ENCODE measurements around the gene TTC34.

The TTC34 gene

DNA sequence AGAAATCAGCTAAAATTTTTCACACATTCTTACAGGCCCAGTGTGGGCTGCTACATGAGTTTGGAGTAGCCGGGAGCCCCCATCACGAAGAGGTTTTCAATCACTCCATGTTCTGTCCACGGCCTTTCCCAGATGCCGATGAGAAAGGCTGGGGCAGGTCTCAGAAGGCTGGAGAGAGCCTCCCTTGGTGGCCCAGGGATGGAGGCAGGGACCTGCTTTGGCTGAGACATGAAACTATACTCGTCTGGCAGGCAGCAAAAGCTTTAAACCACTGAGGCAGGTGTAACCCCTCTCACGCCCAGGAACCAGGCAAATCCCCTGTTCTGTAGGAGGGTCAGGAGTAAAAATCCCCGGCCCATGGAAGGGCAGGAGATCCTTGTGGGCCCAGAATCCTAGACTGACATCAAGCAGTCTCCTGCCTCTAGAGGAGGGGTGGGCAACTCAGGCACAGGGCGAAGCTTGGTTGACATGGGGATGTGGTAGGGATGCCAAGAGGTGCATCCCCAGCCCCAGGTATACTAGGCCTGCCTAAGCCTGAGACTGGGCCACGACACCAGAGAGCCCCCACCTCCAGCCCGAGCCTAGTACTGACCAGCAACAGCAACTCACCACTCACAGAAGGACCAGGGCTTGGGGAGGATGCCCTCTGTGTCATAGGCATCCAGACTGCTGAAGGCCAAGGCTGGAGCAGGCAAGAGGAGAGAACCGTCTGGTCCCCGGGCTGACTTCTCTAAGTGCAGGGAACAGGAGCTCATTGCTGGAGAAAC lies 177.7 kb downstream of the TTC34 start:
- DNase-seq, result no peak

DNA sequence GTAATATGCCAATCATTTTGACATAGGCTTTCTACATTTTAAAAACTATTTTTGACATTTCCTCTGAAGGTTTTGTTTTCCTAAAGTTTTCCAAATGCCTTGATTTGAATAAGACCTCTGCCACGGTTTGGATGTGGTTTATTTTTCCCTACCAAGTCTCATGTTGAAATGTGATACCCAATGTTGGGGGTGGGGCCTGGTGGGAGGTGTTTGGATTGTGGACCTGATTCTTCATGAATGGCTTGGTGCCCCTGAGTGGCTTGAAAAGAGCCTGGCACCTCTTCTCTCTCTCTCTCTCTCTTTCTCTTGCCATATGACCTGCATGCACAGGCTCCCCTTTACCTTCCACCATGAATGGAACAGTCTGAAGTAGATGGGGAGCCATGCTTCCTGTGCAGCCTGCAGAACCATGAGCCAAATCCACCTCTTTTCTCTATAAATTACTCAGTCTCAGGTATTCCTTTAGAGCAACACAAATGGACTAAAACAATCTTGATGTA lies 183.5 kb downstream of the TTC34 start:
- DNase-seq, result no peak

DNA sequence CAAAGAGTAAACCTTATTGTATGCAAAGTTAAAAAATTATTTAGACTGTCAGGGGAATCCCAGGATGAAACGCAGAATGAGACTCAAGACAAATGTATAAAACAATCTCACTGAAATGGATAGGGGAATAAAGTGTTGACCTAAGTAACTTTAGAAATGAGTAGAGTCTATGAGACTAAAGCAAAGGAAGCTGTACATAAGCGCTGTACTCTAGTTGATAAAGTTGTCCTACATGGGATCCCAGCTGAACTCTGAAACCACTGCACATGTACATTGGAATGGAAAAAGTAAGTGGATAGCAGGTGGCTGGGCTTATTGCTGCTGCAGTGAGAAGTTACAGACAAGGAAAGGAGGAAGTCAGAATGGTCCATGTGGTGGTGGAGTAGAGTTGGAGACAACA lies 187.3 kb downstream of the TTC34 start:
- DNase-seq, result no peak

- no peak for DNase-seq
These were observed 188.7 kb downstream of the TTC34 start for GRCh38 chr1:2612591-2613365.

DNA sequence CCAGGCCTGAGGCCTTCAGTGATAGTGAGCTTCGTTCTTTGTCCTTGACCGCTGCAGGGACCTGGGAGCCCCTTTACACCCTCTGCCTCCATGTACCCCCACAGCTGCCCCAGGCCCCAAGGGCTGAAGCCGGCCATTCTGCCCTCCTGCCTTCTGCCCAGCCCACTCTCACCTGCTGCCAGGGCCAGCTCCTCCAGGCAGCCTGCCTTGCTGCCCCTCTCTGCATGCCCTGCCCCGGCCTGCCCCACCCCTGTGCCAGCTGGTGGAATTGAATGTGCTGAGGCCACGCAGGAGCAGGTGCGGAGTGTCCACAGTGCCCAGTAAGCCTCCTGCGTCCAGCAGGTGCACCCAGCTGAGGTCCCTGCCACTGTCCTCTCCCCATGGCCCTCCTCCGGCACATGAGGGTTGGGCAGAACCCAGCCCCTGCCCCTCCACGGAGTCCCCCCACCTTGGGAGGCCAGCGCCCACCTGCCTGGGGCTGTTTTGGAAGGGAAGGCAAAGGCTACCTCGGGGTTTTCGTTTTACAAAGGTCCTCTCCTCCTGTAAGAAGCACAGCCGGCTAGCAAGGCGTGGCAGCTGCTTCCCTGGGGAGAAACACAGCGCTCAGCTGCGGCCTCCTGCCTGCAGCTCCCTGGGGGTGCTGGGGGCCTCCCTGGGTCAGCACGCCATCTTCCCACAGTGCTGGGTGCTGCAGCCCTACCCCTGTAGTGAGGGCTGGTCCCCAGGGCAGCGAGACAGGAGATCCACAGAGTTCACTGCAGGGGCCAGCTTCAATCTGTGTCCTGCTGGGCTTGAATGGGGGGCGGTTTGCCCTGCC lies 189.7 kb downstream of the TTC34 start:
- no peak for DNase-seq

- peak; percentile 52 to 60 for DNase-seq
These were observed 190.4 kb downstream of the TTC34 start for GRCh38 chr1:2611031-2611501.

GRCh38 chr1:2610036-2610959 lies 191.2 kb downstream of the TTC34 start:
- no peak for DNase-seq

DNA sequence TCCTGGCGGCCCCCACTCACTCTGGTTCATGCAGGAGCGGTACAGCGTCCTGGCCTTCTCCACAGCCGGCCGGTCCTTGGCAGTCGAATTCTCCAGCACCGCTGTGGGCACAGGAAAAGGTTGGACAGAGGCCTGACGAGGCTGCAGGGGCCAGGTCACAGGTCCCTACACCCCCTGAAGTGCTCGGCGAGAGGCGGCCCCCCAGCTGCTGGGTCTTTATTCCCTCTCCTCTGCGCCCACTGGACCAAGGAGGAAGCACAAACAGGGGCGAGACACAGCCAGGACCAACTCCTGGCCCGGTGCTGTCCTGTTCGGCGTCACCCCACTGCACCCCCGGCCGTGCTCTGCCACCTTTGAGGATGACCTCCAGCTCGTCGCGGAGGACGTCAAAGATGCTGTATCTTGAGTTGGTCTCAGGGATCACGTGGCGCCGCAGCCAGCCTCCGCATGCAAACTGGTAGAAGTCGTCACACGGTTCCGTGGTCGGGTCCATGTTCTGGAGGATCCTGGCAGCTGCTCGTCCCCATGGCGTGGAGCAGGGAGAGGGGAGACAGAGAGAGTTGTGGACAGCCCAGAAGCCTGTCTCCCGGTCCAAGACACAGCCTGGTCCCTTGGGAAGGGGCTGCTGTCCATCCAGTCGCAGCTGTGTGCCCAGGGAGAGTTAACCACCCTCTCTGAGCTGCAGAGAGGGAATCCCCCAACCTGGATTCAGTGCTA lies 192.0 kb downstream of the TTC34 start:
- no peak for DNase-seq

GRCh38 chr1:2607641-2608091 lies 193.8 kb downstream of the TTC34 start:
- no peak for DNase-seq

DNA sequence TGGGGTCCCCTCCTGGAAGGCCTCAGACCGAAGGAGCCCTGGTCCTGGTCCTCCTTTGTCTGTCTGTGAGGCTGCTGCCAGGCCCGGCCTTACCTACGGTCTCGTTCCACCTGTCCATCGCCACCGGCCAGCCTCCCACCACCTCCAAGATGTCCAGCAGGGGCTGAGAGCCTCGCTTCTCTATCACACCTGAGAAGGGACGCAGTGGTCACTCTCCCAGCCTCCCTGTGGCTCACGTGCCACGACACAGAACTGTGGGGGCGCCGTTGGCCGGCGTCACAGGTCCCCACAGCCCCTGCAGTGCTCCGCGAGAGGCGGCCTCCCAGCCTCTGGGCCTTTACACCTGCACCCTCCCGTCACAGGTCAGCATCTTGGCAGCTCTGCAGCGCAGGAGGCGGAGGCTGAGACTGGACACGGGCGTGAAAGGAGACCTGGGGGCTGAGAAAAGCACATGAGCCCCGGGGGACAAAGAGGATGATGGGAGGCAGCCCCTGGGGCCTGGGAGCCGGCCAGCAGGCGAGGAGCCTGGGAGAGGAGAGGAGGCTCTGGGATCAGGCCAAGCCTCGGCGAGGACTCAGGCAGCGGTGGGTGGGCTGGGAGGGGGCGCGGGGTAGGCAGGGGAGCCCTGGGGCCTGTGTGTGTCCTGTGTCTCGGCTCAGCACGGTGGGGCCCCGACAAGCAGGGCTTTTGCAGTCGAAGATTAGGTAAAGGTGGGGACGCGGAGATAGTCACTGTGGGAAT lies 194.4 kb downstream of the TTC34 start:
- no peak for DNase-seq

- DNase-seq, result no peak
These were observed 195.1 kb downstream of the TTC34 start for GRCh38 chr1:2606396-2606880.

DNA sequence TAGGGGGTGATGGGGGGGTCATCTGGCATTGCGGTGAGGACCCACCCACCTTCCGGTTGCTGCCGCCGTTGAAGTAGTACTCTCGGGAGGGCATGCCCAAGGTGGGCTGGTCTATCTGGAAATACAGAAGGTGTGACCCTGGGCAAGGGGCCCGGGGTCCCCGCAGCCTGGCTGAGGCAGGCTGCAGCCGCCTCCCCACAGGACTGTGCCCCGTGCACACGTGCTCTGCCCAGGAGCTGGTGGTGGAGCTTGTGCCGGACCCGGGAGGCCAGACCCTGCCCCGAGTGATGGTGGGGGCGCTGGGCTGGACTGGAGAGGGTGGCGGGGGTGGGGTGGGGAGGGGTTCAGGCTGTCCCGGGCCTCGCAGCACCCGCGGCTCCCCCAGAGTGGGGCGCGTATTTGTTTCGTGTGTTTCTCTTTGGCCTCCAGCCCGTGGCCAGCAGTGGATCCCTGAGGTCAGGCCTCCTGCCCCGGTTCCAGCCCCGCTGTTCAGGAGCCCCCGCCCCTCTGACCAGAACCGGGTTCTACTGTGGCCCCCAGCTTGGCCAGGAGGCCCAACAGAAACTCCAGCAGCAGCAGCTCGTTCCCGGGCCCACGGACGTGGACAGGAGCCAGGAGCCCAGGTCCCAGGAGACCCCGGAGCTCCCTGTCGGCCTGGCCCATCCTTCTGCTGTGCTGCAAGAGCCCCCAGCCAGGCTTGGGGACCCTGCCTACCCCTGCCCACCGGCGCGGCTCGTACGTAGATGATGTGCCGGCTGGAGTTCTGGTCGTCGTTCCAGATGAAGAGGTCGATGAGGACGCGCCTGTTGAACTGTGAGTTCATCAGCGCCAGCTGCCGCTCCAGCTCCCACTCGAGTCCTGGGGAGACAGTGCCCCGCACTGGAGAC lies 195.7 kb downstream of the TTC34 start:
- peak in 1 of 2 experiments; percentile 5 for DNase-seq

GRCh38 chr1:2604844-2605508 lies 196.5 kb downstream of the TTC34 start:
- DNase-seq, result peak in 1 of 2 experiments; percentile 15

DNA sequence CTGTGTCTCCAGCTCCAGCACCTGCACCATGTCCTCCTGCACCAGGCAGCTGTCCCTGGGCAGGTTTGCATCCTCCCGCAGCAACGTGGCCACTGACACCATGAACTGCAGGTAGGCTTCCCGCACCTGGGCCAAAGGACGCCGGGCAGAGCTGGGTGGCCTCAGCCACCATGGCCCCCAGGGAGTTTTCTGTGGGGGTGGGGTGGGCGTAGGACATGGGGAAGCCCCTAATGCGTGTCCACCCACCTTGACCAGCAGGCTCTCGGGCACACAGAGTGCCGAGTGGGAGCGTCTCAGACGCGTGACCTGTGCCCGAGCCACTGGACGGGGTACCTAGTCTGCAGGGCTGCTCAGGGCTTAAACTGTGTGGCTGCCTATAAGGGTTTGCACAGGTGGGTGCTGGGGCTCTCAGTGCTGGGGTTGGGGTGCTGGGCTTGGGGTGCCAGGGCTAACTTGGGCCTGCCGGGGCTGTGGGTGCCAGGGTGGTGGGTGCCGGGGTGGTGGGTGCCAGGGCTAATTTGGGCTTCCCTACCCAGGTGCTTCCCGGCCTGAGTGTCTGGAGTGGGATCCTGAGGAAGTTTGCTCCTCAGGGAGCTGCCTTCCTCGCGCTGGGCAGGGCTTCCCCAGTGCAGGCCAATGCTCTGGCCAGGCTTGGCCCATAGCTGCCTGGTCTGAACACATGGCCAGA lies 197.2 kb downstream of the TTC34 start:
- peak; percentile 5 to 10 for DNase-seq

DNA sequence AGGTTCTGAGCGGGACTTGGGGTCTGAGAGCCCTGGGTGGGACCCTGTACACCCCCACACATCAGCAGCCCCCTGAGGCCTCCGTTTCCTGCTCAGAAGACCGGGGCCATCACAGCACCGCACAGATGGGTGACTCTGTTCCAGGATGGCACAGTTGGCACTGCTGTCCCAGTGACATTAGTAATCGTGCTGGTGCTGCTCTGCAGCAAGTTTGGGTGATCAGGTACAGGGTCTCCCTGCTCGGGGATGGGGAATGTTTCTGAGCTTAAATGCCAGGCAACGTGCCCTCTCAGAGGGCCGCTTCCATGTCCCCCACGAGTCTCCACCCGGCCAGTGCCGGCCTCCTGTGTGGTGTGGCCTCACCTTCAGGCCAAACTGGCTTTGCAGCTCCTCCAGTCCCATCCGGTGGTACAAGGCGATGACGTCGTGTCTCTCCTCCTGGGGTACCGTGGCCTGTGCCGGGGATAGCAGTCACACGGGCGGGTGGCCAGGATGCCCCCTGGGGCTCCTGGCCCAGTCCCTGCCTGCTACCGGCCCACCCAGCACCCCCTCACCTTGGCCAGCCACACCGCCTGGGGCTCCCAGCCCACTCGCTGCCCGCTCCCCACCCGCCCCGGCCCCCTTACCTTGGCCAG lies 197.9 kb downstream of the TTC34 start:
- DNase-seq, result peak in 1 of 2 experiments; percentile 12

DNA sequence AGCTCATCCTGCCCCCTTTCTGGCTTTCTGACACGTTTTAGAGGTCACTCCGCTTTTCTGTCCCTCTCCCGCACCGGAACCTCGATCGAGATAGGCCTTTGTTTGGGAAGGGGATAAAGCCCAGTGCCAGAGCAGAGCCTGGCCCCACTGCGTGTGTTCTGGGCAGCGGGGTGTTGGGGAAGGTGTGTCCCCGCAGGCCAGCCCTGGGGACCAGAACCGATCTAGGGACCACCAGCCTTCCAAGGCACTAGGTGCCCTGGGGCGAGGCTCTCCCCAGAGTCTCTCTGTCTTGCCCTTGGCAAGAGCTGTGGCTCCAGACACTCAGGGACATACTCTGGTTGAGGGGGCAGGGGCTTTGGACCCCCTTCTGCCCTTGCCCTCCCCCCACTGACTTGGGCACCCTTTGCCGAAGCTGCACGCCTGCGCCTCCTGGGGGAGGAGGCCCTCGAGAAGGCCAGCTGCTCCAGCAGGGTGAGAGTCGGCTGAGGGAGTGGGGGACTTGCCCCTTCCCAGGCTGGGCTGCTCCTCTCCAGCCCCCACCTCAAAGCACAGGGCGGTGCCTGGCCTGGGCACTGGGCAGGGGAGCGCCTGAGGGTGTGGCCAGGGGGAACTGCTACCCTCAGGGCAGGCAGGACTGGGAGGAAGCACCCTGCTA lies 198.5 kb downstream of the TTC34 start:
- peak in 1 of 2 experiments; percentile 8 for DNase-seq

Data from activated T-cell treated with anti-CD3 and anti-CD28 coated beads, Interleukin-2, amount 50 U/mL, for 48 hours (primary cell).